Sigmoid colon (tissue), 7 donors: ENCODE measurements around the gene PAGE2. TPM values are rescaled to one million over a fixed set of nuclear protein-coding genes. Genes with fewer than 3 reads are reported as not detected.
"Not testable (repeated sequence)": the region's sequence is repeated elsewhere in the genome, so short reads cannot be mapped to it uniquely, and the experiment has no call there.

Experiments used
- DNase-seq: peaks from one replicate; pipeline ENCODE4 v3.0.0-alpha.2; 2019
- H3K27ac ChIP-seq, 4 donors: fragments of 200-600 bp; sonication (generic); one replicate each; pipeline ENCODE4 v1.5.1; 2016 to 2019; ENCODE audit warnings: mild to moderate bottlenecking in 1 of 4
- H3K27me3 ChIP-seq, 3 donors: fragments of 200-600 bp; sonication (generic); one replicate each; pipeline ENCODE4 v1.5.1; 2019; ENCODE audit warnings: mild to moderate bottlenecking in 1 of 3
- H3K36me3 ChIP-seq, 4 donors: fragments of 200-600 bp; sonication (generic); one replicate each; pipeline ENCODE4 v1.5.1; 2016 to 2019
- H3K4me1 ChIP-seq, 4 donors: fragments of 200-600 bp; sonication (generic); one replicate each; pipeline ENCODE4 v1.5.1; 2017 to 2019
- H3K4me3 ChIP-seq, 4 donors: fragments of 200-600 bp; sonication (generic); one replicate each; pipeline ENCODE4 v1.5.1; 2017 to 2019; ENCODE audit warnings: mild to moderate bottlenecking in 2 of 4, moderate library complexity in 1 of 4
- H3K9me3 ChIP-seq, 4 donors: fragments of 200-600 bp in 3 of 4; sonication (generic) in 3 of 4; one replicate each; pipeline versions ENCODE4 v1.5.1 to v1.6.1; 2013 to 2019
- CTCF ChIP-seq, 4 experiments: fragments of 450-650 bp in 3 of 4; fragments of 200-600 bp in 1 of 4; IDR thresholded peaks; one replicate each; pipeline ENCODE4 v1.5.1; 2016 to 2019; ENCODE audit warnings: antibody characterized with exemption in 4 of 4, mild to moderate bottlenecking in 3 of 4, moderate library complexity in 2 of 4
- EP300 ChIP-seq, 4 donors: sonication (generic); formaldehyde crosslinking; IDR thresholded peaks; one replicate each; pipeline ENCODE4 v1.6.1; 2017; ENCODE audit warnings: antibody characterized with exemption in 4 of 4
- POLR2A ChIP-seq, 2 donors: fragments of 450-650 bp; IDR thresholded peaks; one replicate each; pipeline ENCODE4 v1.6.1; 2016; ENCODE audit warnings: antibody characterized with exemption in 2 of 2, mild to moderate bottlenecking in 2 of 2, moderate library complexity in 2 of 2
- POLR2AphosphoS5 ChIP-seq, 4 donors: sonication (generic); formaldehyde crosslinking; IDR thresholded peaks; one replicate each; pipeline ENCODE4 v1.6.1; 2017; ENCODE audit warnings: antibody characterized with exemption in 4 of 4
- WGBS, 2 donors: extraction: QIAGEN DNeasy Blood & Tissue Kit; methylation state at CpG; one replicate each; pipeline ENCODE4 v1.1.7; 2013; 5-methylcytosine and 5-hydroxymethylcytosine counted together
- intact Hi-C: fragments of 100-400 bp; cut with DNase I; formaldehyde crosslinking; loops from one replicate; pipeline ENCODE4 v1.15.1; 2023
- polyA plus RNA-seq, 3 donors: library from polyadenylated mRNA; stranded (reverse); fragments of 200-250 nt; gene quantifications; one replicate each; pipeline ENCODE4 v1.2.3, GENCODE V29; 2013
- total RNA-seq, 4 donors: library from RNA; depleted of rRNA; stranded (reverse); fragments of >200 nt; gene quantifications; one replicate each; pipeline ENCODE4 v1.1.0, GENCODE V29; 2016
- donor health status: healthy with polysubstance abuse.
- donor health status: Bipolar disorder and iron deficiency.
- donor health status: healthy.

The PAGE2 gene
- total and polyA plus RNA-seq, 7 donors, result not detected

- no peak for TF ChIP-seq EP300 (IDR thresholded peaks at IDR 0.05)
- TF ChIP-seq POLR2A (IDR thresholded peaks at IDR 0.05), result no peak
- no peak for TF ChIP-seq POLR2AphosphoS5 (IDR thresholded peaks at IDR 0.05)
- no peak for TF ChIP-seq CTCF (IDR thresholded peaks at IDR 0.05)
- Histone ChIP-seq H3K36me3 (no peaks in the 10 kb centered on the region), H3K27me3 (no peaks in the 10 kb centered on the region), H3K4me3 (no peak overlapping the region), H3K9me3 (no peaks in the 10 kb centered on the region), H3K27ac (no peak overlapping the region), H3K4me1 (no peaks in the 10 kb centered on the region)
- DNase-seq, result no peak
- 4 to 46% methylated on average over 2 of the region's 2 CpGs for WGBS, 2 donors
- intact Hi-C loops, result no loop called here
These were observed 38.9 kb downstream of the PAGE2 start for GRCh38 chrX:55127692-55128091.

GRCh38 chrX:55129361-55129760 lies 40.5 kb downstream of the PAGE2 start:
- H3K4me3 ChIP-seq, result no peak overlapping the region
- DNase-seq, result no peak
- no peaks in the 10 kb centered on the region for H3K27me3 ChIP-seq
- WGBS, 2 donors, result 49 to 63% methylated on average over 2 of the region's 2 CpGs
- no peaks in the 10 kb centered on the region for H3K4me1 ChIP-seq
- TF ChIP-seq POLR2AphosphoS5 (IDR thresholded peaks at IDR 0.05) (no peak), EP300 (IDR thresholded peaks at IDR 0.05) (no peak), POLR2A (IDR thresholded peaks at IDR 0.05) (no peak), CTCF (IDR thresholded peaks at IDR 0.05) (no peak)
- intact Hi-C loops, result no loop called here
- no peaks in the 10 kb centered on the region for H3K9me3 ChIP-seq
- no peak overlapping the region for H3K27ac ChIP-seq
- H3K36me3 ChIP-seq, result no peaks in the 10 kb centered on the region

DNA sequence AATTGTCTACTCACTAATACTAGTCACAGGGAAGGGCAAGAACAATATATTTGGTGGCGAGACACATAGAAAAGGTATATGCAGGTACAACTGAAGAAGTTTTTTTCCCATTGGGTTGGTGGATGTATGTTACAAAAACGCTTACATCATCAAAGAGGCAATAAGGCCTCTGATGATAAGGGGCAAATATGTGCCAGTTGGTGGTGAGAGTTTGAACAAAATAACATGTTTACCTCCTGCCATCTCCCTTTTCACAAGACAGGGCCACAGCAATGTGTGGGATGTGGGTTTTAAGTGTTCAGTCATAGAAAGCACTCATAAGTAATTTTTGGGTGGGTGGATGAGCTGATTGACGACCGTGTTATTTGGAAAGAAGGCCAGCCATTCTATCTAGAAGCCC lies 41.7 kb downstream of the PAGE2 start:
- no peak overlapping the region for H3K27ac ChIP-seq
- no peak for TF ChIP-seq CTCF (IDR thresholded peaks at IDR 0.05)
- TF ChIP-seq EP300 (IDR thresholded peaks at IDR 0.05), result no peak
- TF ChIP-seq POLR2AphosphoS5 (IDR thresholded peaks at IDR 0.05), result no peak
- TF ChIP-seq POLR2A (IDR thresholded peaks at IDR 0.05), result no peak
- no peaks in the 10 kb centered on the region for H3K36me3 ChIP-seq
- DNase-seq, result no peak
- H3K27me3 ChIP-seq, result no peaks in the 10 kb centered on the region
- WGBS, 2 donors, result 81 to 89% methylated on average over 4 of the region's 4 CpGs
- no peak overlapping the region for H3K4me3 ChIP-seq
- no peaks in the 10 kb centered on the region for H3K4me1 ChIP-seq
- intact Hi-C loops, result no loop called here
- H3K9me3 ChIP-seq, result no peaks in the 10 kb centered on the region

GRCh38 chrX:55132416-55132815 lies 43.6 kb downstream of the PAGE2 start:
- TF ChIP-seq EP300 (IDR thresholded peaks at IDR 0.05) (no peak), POLR2A (IDR thresholded peaks at IDR 0.05) (no peak), POLR2AphosphoS5 (IDR thresholded peaks at IDR 0.05) (no peak)
- no peaks in the 10 kb centered on the region for H3K36me3 ChIP-seq
- no peaks in the 10 kb centered on the region for H3K9me3 ChIP-seq
- intact Hi-C loops, result no loop called here
- no peak overlapping the region for H3K27ac ChIP-seq
- H3K4me3 ChIP-seq, result no peak overlapping the region
- H3K4me1 ChIP-seq, result no peaks in the 10 kb centered on the region
- no peaks in the 10 kb centered on the region for H3K27me3 ChIP-seq
- DNase-seq, result no peak

DNA sequence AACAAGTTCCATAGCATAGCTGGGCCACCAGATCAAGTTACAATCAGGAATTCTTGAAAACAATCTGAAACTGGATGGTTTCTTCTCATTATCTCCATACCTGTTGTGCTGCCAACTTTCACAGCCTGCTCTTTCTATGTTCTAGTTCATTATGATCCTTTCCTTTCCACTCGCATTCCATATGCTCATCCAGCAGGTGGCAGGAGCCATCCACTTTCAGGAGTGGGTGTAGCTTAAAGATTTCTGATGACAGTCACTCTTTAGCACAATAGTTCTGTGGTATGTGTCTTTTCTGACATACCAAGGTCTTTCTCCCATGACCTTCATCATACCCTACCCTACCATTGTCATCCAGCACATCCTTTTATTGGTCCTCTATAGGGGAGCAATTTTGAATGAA lies 46.4 kb downstream of the PAGE2 start:
- H3K9me3 ChIP-seq, result no peaks in the 10 kb centered on the region
- no peak for DNase-seq
- intact Hi-C loops, result no loop called here
- H3K27ac ChIP-seq, result no peak overlapping the region
- H3K4me1 ChIP-seq, result no peaks in the 10 kb centered on the region
- no peak overlapping the region for H3K4me3 ChIP-seq
- no peaks in the 10 kb centered on the region for H3K27me3 ChIP-seq
- WGBS, 2 donors, result 2 to 24% methylated on average over 1 of the region's 1 CpG
- H3K36me3 ChIP-seq, result no peaks in the 10 kb centered on the region
- TF ChIP-seq CTCF (IDR thresholded peaks at IDR 0.05), result peak in 3 of 4 experiments; percentile 13 to 33 (median 28)
- no peak for TF ChIP-seq POLR2A (IDR thresholded peaks at IDR 0.05)
- TF ChIP-seq POLR2AphosphoS5 (IDR thresholded peaks at IDR 0.05), result no peak
- TF ChIP-seq EP300 (IDR thresholded peaks at IDR 0.05), result no peak

GRCh38 chrX:55140800-55141199 lies 52.0 kb downstream of the PAGE2 start:
- H3K27ac ChIP-seq, H3K36me3 ChIP-seq, intact Hi-C loops, DNase-seq, H3K27me3 ChIP-seq, H3K4me1 ChIP-seq, H3K4me3 ChIP-seq, H3K9me3 ChIP-seq: not testable (repeated sequence)
- 8 to 36% methylated on average over 1 of the region's 1 CpG for WGBS, 2 donors
